Panc1 (cell line): Measurements from ENCODE around the gene RASEF.

Experiments used
- CTCF ChIP-seq: fragments of 450-650 bp; IDR thresholded peaks from 2 replicates; pipeline ENCODE4 v1.5.1; 2017; ENCODE audit warnings: mild to moderate bottlenecking
- POLR2AphosphoS5 ChIP-seq: IDR thresholded peaks from 2 replicates; pipeline ENCODE4 v1.6.1; 2012; ENCODE audit warnings: mild to moderate bottlenecking, low read depth, low read length, moderate library complexity
- REST ChIP-seq, 2 experiments: IDR thresholded peaks; 2 replicates each; pipeline ENCODE4 v1.6.1; 2011 to 2012; ENCODE audit warnings: low read depth in 2 of 2, control low read depth in 1 of 2, low read length in 1 of 2, mild to moderate bottlenecking in 1 of 2, moderate library complexity in 1 of 2; ENCODE audit not compliant: insufficient read depth in 1 of 2
- SIN3A ChIP-seq: IDR thresholded peaks from 2 replicates; pipeline ENCODE4 v1.6.1; 2012; ENCODE audit warnings: low read depth, mild to moderate bottlenecking, low read length, moderate library complexity, borderline replicate concordance; ENCODE audit not compliant: insufficient read depth
- TCF7L2 ChIP-seq: IDR thresholded peaks from 2 replicates; pipeline ENCODE4 v1.6.1; 2011; ENCODE audit warnings: mild to moderate bottlenecking, low read depth, low read length, inconsistent platforms

GRCh38 chr9:83106263-83106662 lies 43.3 kb upstream of the RASEF start:
- TF ChIP-seq CTCF (no peak), REST (IDR thresholded peaks at IDR 0.05; ENCODE audit: insufficient read depth in 1 of 2, low read depth in 2 of 2, low read length in 1 of 2) (no peak), SIN3A (no peak), POLR2AphosphoS5 (no peak), TCF7L2 (no peak)
